Hematopoietic multipotent progenitor cell (in vitro differentiated cells): ENCODE data around the gene NRIP3. TPM values are rescaled to one million over a fixed set of nuclear protein-coding genes. Genes with fewer than 3 reads are reported as not detected.
A peak's percentile ranks its signal among the peaks of the same experiment; 100 is the strongest.

Experiments used
- DNase-seq, 3 donors: peaks; one replicate each; pipeline ENCODE4 v3.0.0-alpha.2; 2011 to 2015; ENCODE audit warnings: low read depth in 2 of 3, low spot score in 2 of 3
- total RNA-seq: library from RNA; depleted of rRNA; stranded (reverse); fragments of >200 nt; gene quantifications from one replicate; pipeline ENCODE4 v1.2.3, GENCODE V29; 2012

Gene NRIP3
- total RNA-seq, result 3.8 TPM

- DNase-seq, result peak; percentile 70 to 83 (median 82)
These were observed at the start of gene NRIP3 for GRCh38 chr11:9003573-9004182. TSS of gene NRIP3 (minus strand) at chr11:9004001. CDS start at chr11:9003935, 66 bp downstream.

- no peak for DNase-seq
These were observed 48.5 kb upstream of the NRIP3 start for GRCh38 chr11:9052316-9052715.

- DNase-seq, result no peak
These were observed 46.2 kb upstream of the NRIP3 start for GRCh38 chr11:9049959-9050358.

GRCh38 chr11:9047964-9048523, 44.2 kb upstream of the NRIP3 start:
- DNase-seq, result no peak

GRCh38 chr11:9046481-9046880, 42.7 kb upstream of the NRIP3 start:
- DNase-seq, result no peak

- no peak for DNase-seq
These were observed 38.7 kb upstream of the NRIP3 start for GRCh38 chr11:9042488-9042887.

- no peak for DNase-seq
These were observed 37.9 kb upstream of the NRIP3 start for GRCh38 chr11:9041747-9042146.

GRCh38 chr11:9040410-9040809, 36.6 kb upstream of the NRIP3 start:
- no peak for DNase-seq

- DNase-seq, result no peak
These were observed 36.1 kb upstream of the NRIP3 start for GRCh38 chr11:9039863-9040262.

- no peak for DNase-seq
These were observed 35.4 kb upstream of the NRIP3 start for GRCh38 chr11:9039198-9039597.

- DNase-seq, result no peak
These were observed 34.7 kb upstream of the NRIP3 start for GRCh38 chr11:9038541-9038940.

- DNase-seq, result no peak
These were observed 34.2 kb upstream of the NRIP3 start for GRCh38 chr11:9037963-9038362.

GRCh38 chr11:9037046-9037780, 33.4 kb upstream of the NRIP3 start:
- no peak for DNase-seq

GRCh38 chr11:9030601-9031000, 26.8 kb upstream of the NRIP3 start:
- DNase-seq, result no peak

GRCh38 chr11:9029422-9029821, 25.6 kb upstream of the NRIP3 start:
- no peak for DNase-seq

GRCh38 chr11:9028581-9028980, 24.8 kb upstream of the NRIP3 start:
- DNase-seq, result no peak

- DNase-seq, result no peak
These were observed 21.5 kb upstream of the NRIP3 start for GRCh38 chr11:9025101-9025850.

- no peak for DNase-seq
These were observed 19.3 kb upstream of the NRIP3 start for GRCh38 chr11:9022961-9023680.

GRCh38 chr11:9020916-9021315, 17.1 kb upstream of the NRIP3 start:
- DNase-seq, result no peak

- no peak for DNase-seq
These were observed 16.1 kb upstream of the NRIP3 start for GRCh38 chr11:9019861-9020260.

- peak in 1 of 3 donors; percentile 53 for DNase-seq
These were observed 14.0 kb upstream of the NRIP3 start for GRCh38 chr11:9017773-9018172.
